H9 (cell line): Measurements from ENCODE around the gene KDM4D. TPM values are rescaled to one million over a fixed set of nuclear protein-coding genes. Genes with fewer than 3 reads are reported as not detected.

Experiments
- DNase-seq: peaks from one replicate; pipeline ENCODE4 v3.0.0-alpha.2; 2017
- H2AFZ ChIP-seq: one replicate; pipeline ENCODE4 v1.6.1; 2013; ENCODE audit warnings: mild to moderate bottlenecking, low read length, control low read depth, moderate library complexity
- H2AK5ac ChIP-seq: 2 replicates; pipeline ENCODE4 v1.6.1; 2013; ENCODE audit warnings: low read length, control low read depth, mixed read lengths; ENCODE audit not compliant: insufficient read length
- H2BK120ac ChIP-seq: one replicate; pipeline ENCODE4 v1.6.1; 2013; ENCODE audit warnings: low read depth, mild to moderate bottlenecking, low read length, control low read depth, inconsistent platforms; ENCODE audit not compliant: poor library complexity, severe bottlenecking
- H2BK12ac ChIP-seq: 2 replicates; pipeline ENCODE4 v1.6.1; 2013; ENCODE audit warnings: low read length, control low read depth, mixed read lengths, low read depth; ENCODE audit not compliant: insufficient read length
- H2BK15ac ChIP-seq: 2 replicates; pipeline ENCODE4 v1.6.1; 2013; ENCODE audit warnings: low read depth, low read length, control low read depth
- H2BK20ac ChIP-seq: one replicate; pipeline ENCODE4 v1.6.1; 2013; ENCODE audit warnings: low read depth, mild to moderate bottlenecking, low read length, control low read depth, inconsistent platforms; ENCODE audit not compliant: poor library complexity, severe bottlenecking
- H2BK5ac ChIP-seq: 2 replicates; pipeline ENCODE4 v1.6.1; 2013; ENCODE audit warnings: low read length, control low read depth, mixed read lengths; ENCODE audit not compliant: insufficient read length
- H3K14ac ChIP-seq: 2 replicates; pipeline ENCODE4 v1.6.1; 2013; ENCODE audit warnings: low read length, control low read depth; ENCODE audit not compliant: insufficient read depth
- H3K18ac ChIP-seq: 2 replicates; pipeline ENCODE4 v1.6.1; 2013; ENCODE audit warnings: low read depth, mild to moderate bottlenecking, mixed read lengths, low read length, control low read depth; ENCODE audit not compliant: insufficient read length
- H3K23ac ChIP-seq: 2 replicates; pipeline ENCODE4 v1.6.1; 2013; ENCODE audit warnings: low read length, control low read depth, mixed read lengths, low read depth; ENCODE audit not compliant: insufficient read length
- H3K23me2 ChIP-seq: 2 replicates; pipeline ENCODE4 v1.6.1; 2013; ENCODE audit warnings: low read depth, mild to moderate bottlenecking, mixed read lengths, low read length, control low read depth; ENCODE audit not compliant: insufficient read length, poor library complexity, severe bottlenecking
- H3K27ac ChIP-seq: 2 replicates; pipeline ENCODE4 v1.5.1; 2013; ENCODE audit warnings: low read length, control low read depth, mixed read lengths, low read depth; ENCODE audit not compliant: insufficient read length
- H3K27me3 ChIP-seq: 2 replicates; pipeline ENCODE4 v1.6.1; 2013; ENCODE audit warnings: low read length, control low read depth, inconsistent platforms; ENCODE audit not compliant: insufficient read depth
- H3K4ac ChIP-seq: 2 replicates; pipeline ENCODE4 v1.6.1; 2013; ENCODE audit warnings: low read depth, mild to moderate bottlenecking, control low read depth, inconsistent platforms, low read length, moderate library complexity
- H3K4me1 ChIP-seq: 2 replicates; pipeline ENCODE4 v1.6.1; 2013; ENCODE audit warnings: low read length, control low read depth, inconsistent platforms; ENCODE audit not compliant: insufficient read depth
- H3K4me2 ChIP-seq: 2 replicates; pipeline ENCODE4 v1.6.1; 2013; ENCODE audit warnings: low read length, control low read depth, mixed read lengths; ENCODE audit not compliant: insufficient read length, insufficient read depth
- H3K56ac ChIP-seq: 2 replicates; pipeline ENCODE4 v1.6.1; 2013; ENCODE audit warnings: low read depth, mild to moderate bottlenecking, mixed read lengths, low read length, control low read depth; ENCODE audit not compliant: insufficient read length
- H3K79me1 ChIP-seq: 2 replicates; pipeline ENCODE4 v1.6.1; 2013; ENCODE audit warnings: low read depth, mild to moderate bottlenecking, moderate library complexity, low read length, control low read depth, inconsistent platforms; ENCODE audit not compliant: insufficient read depth, poor library complexity, severe bottlenecking
- H3K79me2 ChIP-seq: 2 replicates; pipeline ENCODE4 v1.6.1; 2013; ENCODE audit warnings: low read length, control low read depth, inconsistent platforms; ENCODE audit not compliant: insufficient read depth
- H3K9ac ChIP-seq: 2 replicates; pipeline ENCODE4 v1.6.1; 2013; ENCODE audit warnings: low read length, control low read depth, mixed read lengths; ENCODE audit not compliant: insufficient read length; ENCODE audit errors: extremely low read depth
- H3K9me3 ChIP-seq: one replicate; pipeline ENCODE4 v1.6.1; 2013; ENCODE audit warnings: low read depth, low read length, inconsistent platforms; ENCODE audit not compliant: control insufficient read depth
- H3T11ph ChIP-seq: one replicate; pipeline ENCODE4 v1.6.1; 2013; ENCODE audit warnings: mild to moderate bottlenecking, low read length, control low read depth, inconsistent platforms
- H4K20me1 ChIP-seq: one replicate; pipeline ENCODE4 v1.6.1; 2013; ENCODE audit not compliant: control insufficient read depth, insufficient read length, insufficient read depth
- H4K5ac ChIP-seq: 2 replicates; pipeline ENCODE4 v1.6.1; 2013; ENCODE audit warnings: low read depth, mild to moderate bottlenecking, mixed read lengths, low read length, control low read depth; ENCODE audit not compliant: insufficient read length
- H4K8ac ChIP-seq: replicated peaks from 2 replicates; pipeline ENCODE4 v1.6.1; 2013; ENCODE audit warnings: low read length, control low read depth, mixed read lengths, low read depth; ENCODE audit not compliant: insufficient read length
- H4K91ac ChIP-seq: 2 replicates; pipeline ENCODE4 v1.6.1; 2013; ENCODE audit warnings: low read depth, mild to moderate bottlenecking, moderate library complexity, mixed read lengths, low read length, control low read depth; ENCODE audit not compliant: insufficient read length
- H3K27ac Mint-ChIP-seq, 3 experiments: 2 replicates in 2 of 3; 3 replicates in 1 of 3; pipeline ENCODE4 v1.8.0; 2020 to 2021; ENCODE audit warnings: mixed read lengths in 3 of 3, mild to moderate bottlenecking in 1 of 3, moderate library complexity in 1 of 3
- H3K27me3 Mint-ChIP-seq: 2 replicates; pipeline ENCODE4 v1.8.0; 2021; ENCODE audit warnings: low read depth, mild to moderate bottlenecking, moderate library complexity, mixed read lengths
- H3K36me3 Mint-ChIP-seq, 3 experiments: 2 replicates in 2 of 3; 3 replicates in 1 of 3; pipeline ENCODE4 v1.8.0; 2020 to 2021; ENCODE audit warnings: low read depth in 3 of 3, mixed read lengths in 3 of 3; ENCODE audit not compliant: insufficient read depth in 1 of 3
- H3K4me1 Mint-ChIP-seq, 2 experiments: 2 replicates each; pipeline ENCODE4 v1.8.0; 2020; ENCODE audit warnings: mixed read lengths in 2 of 2
- H3K4me3 Mint-ChIP-seq, 2 experiments: 2 replicates in 1 of 2; 3 replicates in 1 of 2; pipeline ENCODE4 v1.8.0; 2020 to 2021; ENCODE audit warnings: mild to moderate bottlenecking in 2 of 2, mixed read lengths in 2 of 2, moderate library complexity in 1 of 2
- H3K9me3 Mint-ChIP-seq, 2 experiments: 2 replicates in 1 of 2; 3 replicates in 1 of 2; pipeline ENCODE4 v1.8.0; 2020; ENCODE audit warnings: mild to moderate bottlenecking in 2 of 2, mixed read lengths in 2 of 2, moderate library complexity in 1 of 2
- WGBS: extraction: QIAGEN DNeasy Blood & Tissue Kit; methylation state at CpG from one replicate; pipeline ENCODE4 v1.1.7; 2013; ENCODE audit warnings: missing lambda C conversion rate, low lambda C conversion rate, mixed read lengths; ENCODE audit not compliant: insufficient read length; ENCODE audit errors: extremely low coverage; 5-methylcytosine and 5-hydroxymethylcytosine counted together
- long read RNA-seq: library from polyadenylated mRNA; unstranded; transcript quantifications from one replicate; pipeline ENCODE4 v2.0.0, GENCODE V29; 2020
- total RNA-seq: library from RNA; stranded (reverse); gene quantifications from 2 replicates; pipeline ENCODE4 v1.2.1, GENCODE V29; 2021
- TF ChIP-seq, protein P1 (sequence below): fragments of 200-600 bp; sonication (generic); conservative IDR thresholded peaks from 3 replicates; pipeline ENCODE4 v1.8.0; 2021; ENCODE audit warnings: antibody characterized with exemption, mild to moderate bottlenecking

Gene KDM4D
- total RNA-seq = 1.4 and 1.9 TPM in 2 replicates
- long read RNA-seq, transcript KDM4D-201 (3 exons, 2,978 nt) = major isoform, 6 of 10 reads
- long read RNA-seq, partial matches to known transcripts = 2 of 10 reads
- long read RNA-seq, other reads (novel, unspliced or antisense) = 2 of 10 reads

DNA sequence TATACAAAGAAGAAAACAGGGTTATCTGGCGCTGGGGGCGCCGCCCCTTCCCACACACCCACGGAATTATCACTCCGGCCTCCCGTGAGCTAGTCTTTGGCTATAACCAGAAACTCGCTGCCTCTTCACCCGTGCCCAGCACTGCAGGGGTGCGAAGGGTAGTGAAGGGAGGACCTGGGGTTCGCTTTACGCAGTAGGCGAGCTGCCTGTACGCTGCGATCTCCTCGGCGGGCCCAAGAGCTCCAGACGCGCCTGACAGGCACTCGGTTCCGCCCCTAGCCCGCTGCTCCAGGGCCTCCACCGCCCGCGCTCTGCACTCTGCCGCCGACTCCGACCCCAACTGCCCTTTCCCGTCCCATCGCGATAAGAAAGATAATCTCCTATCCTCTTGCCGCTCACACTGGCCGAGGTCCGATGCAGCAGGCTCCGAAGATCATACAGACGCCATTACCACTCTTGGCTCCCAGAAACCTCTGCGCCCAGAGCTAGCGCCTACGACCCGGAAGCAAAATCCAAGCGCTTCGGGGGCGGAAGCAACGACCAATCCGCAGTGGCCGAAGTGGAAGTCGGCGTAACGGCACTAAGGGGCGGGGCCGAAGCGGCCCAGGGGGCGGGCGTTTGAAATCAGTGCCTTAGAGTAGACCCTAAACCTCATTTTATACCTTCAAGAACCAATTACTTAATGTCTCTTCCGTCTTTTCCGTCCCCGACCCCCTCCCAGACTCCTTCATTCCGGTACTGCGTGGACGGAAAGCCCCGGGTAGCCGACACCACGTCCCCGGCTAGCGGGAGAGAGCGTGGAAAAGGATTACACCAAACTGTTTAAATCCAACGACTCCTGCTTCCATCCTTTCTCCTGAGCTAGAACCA lies at the start of gene KDM4D, which contains the start of gene CWC15:
Gene KDM4D (plus strand): TSS at position 611 of the 870 bp plus-strand sequence. CDS start 23,664 bp downstream, outside the sequence.
Gene CWC15 (minus strand): TSS at position 458 of the 870 bp plus-strand sequence. CDS start 1,371 bp downstream, outside the sequence.
- no peaks in the 10 kb centered on the region for H3K9me3 ChIP-seq
- peak within 1 kb of the TSS; percentile 96 to 99 for H3K4me3 Mint-ChIP-seq
- peak within 1 kb of the TSS; percentile 96 for H3K9ac ChIP-seq
- WGBS = no CpG with 5 or more reads among the region's 66 CpGs
- H2BK120ac ChIP-seq = no peak within 1 kb of the TSS
- peak; percentile 94 for DNase-seq
- peak within 1 kb of the TSS; percentile 91 for H3K18ac ChIP-seq
- no peak within 1 kb of the TSS for H3K27ac ChIP-seq
- H3T11ph ChIP-seq = no peak within 1 kb of the TSS
- peak within 1 kb of the TSS; percentile 93 to 99 (median 99) for H3K27ac Mint-ChIP-seq
- H4K8ac ChIP-seq = no peak within 1 kb of the TSS
- H3K79me1 ChIP-seq = no peaks in the 10 kb centered on the region
- H4K5ac ChIP-seq = peak within 1 kb of the TSS; percentile 96
- H3K9me3 Mint-ChIP-seq = no peaks in the 10 kb centered on the region
- H2AK5ac ChIP-seq = no peak within 1 kb of the TSS
- H3K4ac ChIP-seq = no peak within 1 kb of the TSS
- H3K4me2 ChIP-seq = peak within 1 kb of the TSS; percentile 70
- H2BK15ac ChIP-seq = no peak within 1 kb of the TSS
- no peak within 1 kb of the TSS for H3K56ac ChIP-seq
- peak within 1 kb of the TSS; percentile 93 for H2AFZ ChIP-seq
- TF ChIP-seq, protein P1, sequence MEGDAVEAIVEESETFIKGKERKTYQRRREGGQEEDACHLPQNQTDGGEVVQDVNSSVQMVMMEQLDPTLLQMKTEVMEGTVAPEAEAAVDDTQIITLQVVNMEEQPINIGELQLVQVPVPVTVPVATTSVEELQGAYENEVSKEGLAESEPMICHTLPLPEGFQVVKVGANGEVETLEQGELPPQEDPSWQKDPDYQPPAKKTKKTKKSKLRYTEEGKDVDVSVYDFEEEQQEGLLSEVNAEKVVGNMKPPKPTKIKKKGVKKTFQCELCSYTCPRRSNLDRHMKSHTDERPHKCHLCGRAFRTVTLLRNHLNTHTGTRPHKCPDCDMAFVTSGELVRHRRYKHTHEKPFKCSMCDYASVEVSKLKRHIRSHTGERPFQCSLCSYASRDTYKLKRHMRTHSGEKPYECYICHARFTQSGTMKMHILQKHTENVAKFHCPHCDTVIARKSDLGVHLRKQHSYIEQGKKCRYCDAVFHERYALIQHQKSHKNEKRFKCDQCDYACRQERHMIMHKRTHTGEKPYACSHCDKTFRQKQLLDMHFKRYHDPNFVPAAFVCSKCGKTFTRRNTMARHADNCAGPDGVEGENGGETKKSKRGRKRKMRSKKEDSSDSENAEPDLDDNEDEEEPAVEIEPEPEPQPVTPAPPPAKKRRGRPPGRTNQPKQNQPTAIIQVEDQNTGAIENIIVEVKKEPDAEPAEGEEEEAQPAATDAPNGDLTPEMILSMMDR = no peak
- no peaks in the 10 kb centered on the region for H4K20me1 ChIP-seq
- peaks cover 8% of the 10 kb centered on the region in 2 experiments; a peak in 3 of 4 replicates for H3K4me1 Mint-ChIP-seq
- H3K27me3 ChIP-seq = no peaks in the 10 kb centered on the region
- H3K14ac ChIP-seq = peak within 1 kb of the TSS; percentile 98
- H3K36me3 Mint-ChIP-seq = peaks cover 10 to 35% (median 32%) of the 10 kb centered on the region in 3 experiments
- no peak within 1 kb of the TSS for H3K23ac ChIP-seq
- no peak within 1 kb of the TSS for H2BK5ac ChIP-seq
- peaks cover 4% of the 10 kb centered on the region; the same call in 1 of the 2 replicates for H3K79me2 ChIP-seq
- no peaks in the 10 kb centered on the region for H3K4me1 ChIP-seq
- H3K27me3 Mint-ChIP-seq = no peaks in the 10 kb centered on the region
- no peak within 1 kb of the TSS for H2BK12ac ChIP-seq
- no peak within 1 kb of the TSS for H2BK20ac ChIP-seq
- peaks cover 2% of the 10 kb centered on the region for H3K23me2 ChIP-seq
- H4K91ac ChIP-seq = no peak within 1 kb of the TSS
